GM20431 (cell line): ENCODE data around the gene SDR9C7.
"Not testable (repeated sequence)": the region's sequence is repeated elsewhere in the genome, so short reads cannot be mapped to it uniquely, and the experiment has no call there.

Experiments
- in situ Hi-C: fragments of 300-500 bp; cut with MseI, MboI; formaldehyde crosslinking; loops from one replicate; pipeline ENCODE4 v1.15.0; 2020; ENCODE audit warnings: low sequenced_read_pairs; ENCODE audit not compliant: unreplicated experiment

SDR9C7 gene

DNA sequence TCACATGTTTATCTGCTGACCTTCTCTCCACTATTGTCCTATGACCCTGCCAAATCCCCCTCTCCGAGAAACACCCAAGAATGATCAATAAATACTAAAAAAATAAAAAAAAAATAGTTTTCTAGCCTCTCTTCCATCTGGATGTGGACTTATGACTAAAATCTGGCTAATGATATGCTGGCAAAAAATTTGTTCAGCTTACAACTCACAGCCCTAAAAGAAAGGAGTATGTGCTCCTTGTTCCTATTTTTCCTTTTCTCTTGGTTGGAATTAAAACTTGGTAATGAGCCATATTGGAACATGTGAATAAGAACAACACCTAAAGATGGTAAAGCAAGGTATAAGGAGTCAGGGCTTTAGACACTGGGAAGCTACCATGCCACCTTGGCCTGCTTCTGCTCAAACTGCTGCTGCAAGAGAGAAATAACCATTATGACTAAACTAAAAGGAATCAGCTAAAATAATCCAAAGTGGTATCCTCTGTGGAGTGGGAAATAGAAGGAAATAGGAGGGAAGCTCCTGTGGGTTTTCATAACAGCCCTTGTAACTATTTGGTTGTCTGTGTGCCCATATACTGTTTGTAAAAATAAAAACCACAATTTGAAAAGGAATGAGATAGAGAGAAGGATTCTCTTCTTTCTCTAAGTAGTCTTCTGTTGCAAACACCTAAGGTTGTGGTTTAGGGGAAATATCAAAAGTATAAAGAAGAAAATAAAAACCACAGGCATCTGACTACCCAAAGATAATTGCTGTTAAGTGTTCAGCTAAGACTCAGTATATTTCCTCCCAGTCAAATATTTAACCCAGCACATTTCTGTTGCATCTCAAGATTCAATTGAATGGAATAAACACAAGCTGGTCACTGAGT, 53.8 kb downstream of the SDR9C7 start:
- in situ Hi-C loops, result no loop called here

DNA sequence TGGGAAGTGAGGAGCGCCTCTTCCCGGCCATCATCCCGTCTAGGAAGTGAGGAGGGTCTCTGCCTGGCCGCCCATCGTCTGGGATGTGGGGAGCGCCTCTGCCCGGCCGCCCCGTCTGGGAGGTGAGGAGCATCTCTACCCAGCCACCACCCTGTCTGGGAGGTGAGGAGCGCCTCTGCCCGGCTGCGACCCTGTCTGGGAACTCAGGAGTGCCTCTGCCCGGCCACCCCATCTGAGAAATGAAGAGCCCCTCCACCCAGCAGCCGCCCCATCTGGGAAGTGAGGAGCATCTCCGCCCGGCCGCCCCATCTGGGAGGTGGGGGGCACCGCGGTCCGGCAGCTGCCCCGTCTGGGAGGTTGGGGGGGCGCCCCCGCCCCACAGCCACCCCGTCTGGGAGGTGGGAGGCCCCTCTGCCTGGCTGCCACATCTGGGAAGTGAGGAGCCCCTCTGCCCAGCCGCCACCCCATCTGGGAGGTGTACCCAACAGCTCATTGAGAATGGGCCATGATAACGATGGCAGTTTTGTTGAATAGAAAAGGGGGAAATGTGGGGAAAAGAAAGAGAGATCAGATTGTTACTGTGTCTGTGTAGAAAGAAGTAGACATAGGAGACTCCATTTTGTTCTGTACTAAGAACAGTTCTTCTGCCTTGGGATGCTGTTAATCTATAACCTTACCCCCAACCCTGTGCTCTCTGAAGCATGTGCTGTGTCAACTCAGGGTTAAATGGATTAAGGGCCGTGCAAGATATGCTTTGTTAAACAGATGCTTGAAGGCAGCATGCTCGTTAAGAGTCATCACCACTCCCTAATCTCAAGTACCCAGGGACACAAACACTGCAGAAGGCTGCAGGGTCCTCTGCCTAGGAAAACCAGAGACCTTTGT, 54.7 kb downstream of the SDR9C7 start:
- in situ Hi-C loops, result not testable (repeated sequence)

DNA sequence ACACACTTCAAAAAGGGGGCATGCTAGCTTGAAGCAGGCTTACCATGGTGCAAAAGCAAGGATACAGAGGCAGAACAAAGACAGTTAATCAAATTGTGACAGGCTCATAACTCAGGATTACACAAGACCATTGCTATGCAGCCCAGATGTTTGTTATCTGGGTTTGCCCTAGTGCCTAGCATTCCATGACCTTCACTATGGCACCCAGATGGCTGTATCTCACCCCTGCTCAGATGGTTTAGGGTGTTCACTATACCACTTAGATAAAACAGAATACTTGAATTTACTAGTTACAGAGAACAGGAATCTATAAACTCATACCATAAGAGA, 56.2 kb downstream of the SDR9C7 start:
- in situ Hi-C loops, result no loop called here

DNA sequence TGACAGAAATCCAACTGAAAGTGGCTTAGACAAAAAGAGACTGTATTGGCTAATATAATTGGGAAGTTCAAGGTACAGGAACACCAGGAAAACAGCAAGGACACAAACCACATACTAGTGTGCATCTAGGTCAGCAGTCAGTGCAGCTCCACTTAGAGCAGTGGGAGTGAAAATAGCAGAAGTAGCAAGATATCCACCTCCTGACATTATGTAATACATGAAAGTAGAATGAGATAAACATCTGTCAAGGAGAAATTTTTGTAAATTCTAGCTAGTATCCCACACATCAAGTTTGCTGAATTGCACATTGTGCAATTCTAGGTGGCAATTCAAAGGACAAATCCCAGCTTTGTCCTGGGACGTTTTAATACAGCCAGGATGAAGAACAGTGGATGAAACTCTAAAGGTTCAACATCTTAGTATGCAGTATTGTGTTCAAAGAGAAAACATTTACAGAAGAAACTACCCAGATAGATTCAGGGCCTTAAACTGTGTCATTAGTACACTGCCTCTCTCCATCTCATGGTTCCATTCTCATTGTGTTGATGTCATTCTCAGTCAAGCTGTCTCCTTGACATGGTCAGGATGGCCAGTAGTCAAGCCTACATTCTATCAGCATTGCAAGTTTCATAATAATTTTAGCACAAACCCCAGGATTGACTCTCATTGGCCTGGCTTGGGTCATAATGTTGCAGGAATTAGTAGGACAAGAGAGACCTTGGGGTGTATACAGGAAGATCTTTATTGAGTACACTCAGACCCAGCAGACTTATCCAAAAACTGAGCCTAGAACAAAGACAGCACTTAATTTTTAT, 56.8 kb downstream of the SDR9C7 start:
- in situ Hi-C loops, result no loop called here

DNA sequence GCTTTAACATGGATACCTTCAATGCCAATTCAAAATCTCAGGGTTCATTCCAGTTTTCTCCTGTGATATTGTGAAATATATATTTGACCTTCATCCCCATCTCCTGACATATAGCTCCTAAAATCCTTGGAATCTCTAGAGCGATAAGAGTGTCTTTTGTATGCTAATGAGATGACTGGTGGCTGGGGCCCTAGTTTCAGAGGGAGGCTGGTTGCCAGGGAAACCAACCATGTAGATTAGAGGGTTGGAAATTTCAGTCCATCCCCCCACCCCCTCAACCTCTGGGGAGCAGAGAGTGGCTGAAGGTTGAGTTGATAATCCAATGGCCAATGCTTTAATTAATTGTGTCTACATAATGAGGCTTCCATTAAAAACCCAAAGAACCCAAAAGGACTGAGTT, 59.4 kb downstream of the SDR9C7 start:
- in situ Hi-C loops, result no loop called here

DNA sequence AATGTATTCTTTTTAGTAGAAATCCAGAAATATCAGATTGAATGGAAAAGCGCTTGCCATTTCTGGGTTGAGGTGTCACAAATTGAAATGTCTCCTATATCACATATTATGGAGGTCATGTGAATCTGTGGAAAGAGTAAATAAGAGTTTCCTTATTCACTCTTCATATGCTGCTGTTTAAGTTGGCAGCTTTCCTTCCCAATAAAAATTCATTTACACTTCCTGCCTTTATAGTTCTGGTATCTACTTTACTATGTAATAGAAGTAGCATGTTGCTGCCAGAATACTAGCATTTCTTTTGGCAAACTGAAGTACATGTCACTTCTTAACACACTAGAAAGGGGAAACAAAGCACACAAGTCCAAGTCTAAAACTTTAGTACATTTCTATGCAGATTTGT, 60.8 kb downstream of the SDR9C7 start:
- in situ Hi-C loops, result no loop called here
